GM20431 (cell line): ENCODE measurements around the gene EBI3.
"Not testable (repeated sequence)": the region's sequence is repeated elsewhere in the genome, so short reads cannot be mapped to it uniquely, and the experiment has no call there.

Experiments
- in situ Hi-C: fragments of 300-500 bp; cut with MseI, MboI; formaldehyde crosslinking; loops from one replicate; pipeline ENCODE4 v1.15.0; 2020; ENCODE audit warnings: low sequenced_read_pairs; ENCODE audit not compliant: unreplicated experiment

Gene EBI3

DNA sequence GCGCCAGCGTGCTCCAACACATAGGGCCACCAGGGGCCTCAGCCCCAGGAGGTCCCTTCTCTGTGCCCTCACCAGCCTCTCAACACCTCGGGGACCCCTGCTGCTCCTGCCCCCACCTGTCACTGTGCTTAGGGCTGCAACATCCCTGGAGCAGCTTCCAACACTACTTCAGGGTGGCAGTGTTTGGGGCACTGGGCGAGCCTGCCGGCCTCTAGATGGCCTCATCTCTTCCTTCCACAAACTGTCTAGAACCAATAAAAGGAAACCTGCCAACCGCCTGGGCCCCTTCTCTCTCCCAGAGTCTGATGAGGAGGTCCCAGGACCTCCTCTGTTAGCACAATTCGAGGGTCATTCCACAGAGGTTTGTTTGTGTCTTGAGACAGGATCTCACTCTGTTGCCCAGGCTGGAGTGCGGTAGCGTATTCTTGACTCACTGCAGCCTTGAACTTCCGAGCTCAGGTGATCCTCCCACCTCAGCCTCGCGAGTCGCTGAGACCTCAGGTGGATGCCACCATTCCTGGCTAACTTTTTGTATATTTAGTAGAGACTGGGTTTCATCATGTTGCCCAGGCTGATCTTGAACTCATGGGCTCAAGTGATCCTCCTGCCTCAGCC lies 39.6 kb downstream of the EBI3 start:
- in situ Hi-C loops = no loop called here

DNA sequence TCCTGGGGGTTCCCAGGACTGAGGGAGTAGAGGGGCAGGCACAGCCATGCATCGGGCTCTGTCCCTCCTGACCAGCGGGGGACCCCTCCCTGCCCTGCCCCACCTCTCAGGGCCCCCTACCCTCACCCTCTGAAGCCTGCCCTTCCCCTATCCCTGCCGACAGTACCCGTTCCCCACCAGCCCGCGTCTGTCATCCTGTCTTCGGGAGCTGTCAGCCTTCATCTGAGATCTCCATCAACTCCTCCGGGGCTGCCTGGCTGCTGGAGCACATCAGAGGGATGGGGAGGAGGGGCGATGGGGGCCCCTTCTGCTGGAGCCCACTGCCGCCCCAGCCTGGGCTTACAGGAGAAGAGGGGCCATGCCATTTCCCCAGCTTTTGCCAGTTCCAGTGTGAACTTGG lies 43.6 kb downstream of the EBI3 start:
- in situ Hi-C loops = no loop called here

DNA sequence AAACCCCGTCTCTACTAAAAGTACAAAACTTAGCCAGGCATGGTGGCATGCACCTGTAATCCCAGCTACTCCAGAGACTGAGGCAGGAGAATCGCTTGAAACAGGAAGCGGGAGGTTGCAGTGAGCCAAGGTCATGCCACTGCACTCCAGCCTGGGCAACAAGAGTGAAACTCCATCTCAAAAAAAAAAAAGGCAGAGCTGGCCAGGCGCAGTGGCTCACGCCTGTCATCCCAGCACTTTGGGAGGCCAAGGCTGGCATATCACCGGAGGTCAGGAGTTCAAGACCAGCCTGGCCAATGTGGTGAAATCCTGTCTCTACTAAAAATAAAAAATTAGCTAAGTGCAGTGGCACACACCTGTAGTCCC lies 45.0 kb downstream of the EBI3 start:
- in situ Hi-C loops = not testable (repeated sequence)

DNA sequence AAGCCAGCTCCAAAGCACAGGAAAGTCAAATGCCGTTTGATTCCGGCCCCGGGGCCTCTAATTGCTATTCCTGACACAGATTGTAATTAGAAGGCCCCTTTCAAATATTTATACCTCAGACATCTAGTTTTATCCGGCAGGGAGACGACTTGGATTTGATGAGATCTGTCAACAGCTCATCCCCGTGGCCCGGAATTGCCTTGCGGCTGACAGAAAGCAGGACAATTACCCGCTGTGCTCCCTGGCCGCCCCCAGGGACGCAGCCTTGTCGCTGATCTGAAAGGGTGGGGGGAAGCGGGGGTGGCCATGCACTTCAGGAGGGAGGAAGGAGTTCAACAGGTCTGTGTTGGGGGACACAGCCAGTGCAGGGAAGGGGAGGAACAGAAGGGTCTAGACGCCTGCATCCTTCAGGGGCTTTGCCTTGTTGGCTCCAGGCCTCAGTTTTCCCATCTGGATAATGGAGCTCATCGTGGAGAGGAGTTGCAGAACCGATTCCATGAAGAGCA lies 47.9 kb downstream of the EBI3 start:
- in situ Hi-C loops = no loop called here

DNA sequence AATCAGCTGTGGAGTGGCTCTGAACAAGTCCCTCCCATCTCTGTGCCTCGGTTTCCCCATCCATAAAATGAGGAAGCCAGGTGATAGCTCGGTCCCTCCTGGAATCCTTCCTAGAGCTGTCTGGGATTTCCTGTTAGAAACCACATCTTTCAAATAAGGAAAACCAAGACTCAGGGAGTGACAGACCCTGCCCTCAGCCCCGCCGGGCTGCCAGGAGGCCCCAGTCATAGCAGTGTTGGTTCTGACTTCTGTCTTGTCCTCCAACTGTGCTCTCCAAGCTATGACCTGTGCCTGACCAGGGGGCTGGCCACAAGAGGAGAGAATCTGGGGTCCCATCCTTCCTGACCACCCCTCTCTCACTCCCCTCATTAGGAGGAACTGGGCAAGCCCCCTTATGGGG lies 48.7 kb downstream of the EBI3 start:
- in situ Hi-C loops = no loop called here

DNA sequence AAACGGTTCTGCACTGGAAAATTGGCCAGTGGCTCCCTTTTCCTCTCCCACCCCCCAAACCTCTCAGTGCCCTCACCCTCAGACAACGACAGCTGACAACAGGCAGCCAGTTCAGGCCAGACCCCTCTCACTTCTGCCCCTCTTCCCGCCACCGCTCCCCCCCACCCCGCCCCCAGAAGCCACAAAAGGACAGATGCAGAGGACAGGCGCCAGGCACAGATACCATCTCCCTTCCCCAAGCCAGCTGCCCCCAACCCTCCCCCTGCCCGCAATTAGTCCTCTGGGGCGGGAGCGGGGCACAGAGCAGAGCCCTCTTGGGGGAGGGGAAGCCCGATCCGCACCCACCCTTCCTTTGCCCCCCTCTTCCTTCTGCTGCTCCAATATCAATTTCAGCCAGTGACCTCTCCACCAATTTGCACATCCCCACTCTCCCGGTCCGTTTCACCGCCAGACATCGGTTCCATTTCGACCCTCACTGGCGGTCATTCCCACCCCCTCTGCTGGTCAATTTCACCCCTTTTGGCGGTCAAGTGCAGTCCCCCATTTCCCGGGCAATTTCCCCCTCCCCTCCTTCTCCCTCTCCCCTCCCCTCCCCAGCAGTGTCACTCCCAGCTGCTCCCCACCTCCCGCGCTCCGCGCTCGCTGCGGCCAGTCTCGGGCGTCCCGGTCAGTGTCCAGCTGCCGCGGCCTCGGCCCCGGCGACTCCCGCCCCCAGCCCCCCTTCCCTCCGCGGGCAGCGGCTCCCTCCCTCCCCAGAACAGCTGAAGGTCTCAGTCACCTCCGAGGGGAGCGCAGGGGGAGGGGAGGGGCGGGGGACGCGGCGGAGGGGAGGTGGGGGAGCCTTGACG lies 49.3 kb downstream of the EBI3 start, which contains the start of gene SHD:
TSS of gene SHD (plus strand) at position 848 of the 848 bp plus-strand sequence. CDS start 798 bp downstream, outside the sequence.
- in situ Hi-C loops = no loop called here

DNA sequence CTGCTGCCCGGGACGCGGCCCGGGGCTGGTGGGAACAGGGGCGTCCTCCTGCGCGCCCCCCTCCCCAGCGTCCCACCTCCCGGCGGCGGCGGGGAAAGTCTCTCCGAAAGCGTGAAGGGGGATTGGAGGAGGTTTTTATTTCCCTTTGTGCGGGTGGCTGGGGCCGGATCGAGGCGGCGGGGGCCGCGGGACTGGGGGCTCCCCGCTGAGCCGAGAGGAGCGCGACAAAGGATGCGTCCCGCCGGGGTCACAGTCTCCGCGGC lies 49.9 kb downstream of the EBI3 start:
- in situ Hi-C loops = no loop called here

DNA sequence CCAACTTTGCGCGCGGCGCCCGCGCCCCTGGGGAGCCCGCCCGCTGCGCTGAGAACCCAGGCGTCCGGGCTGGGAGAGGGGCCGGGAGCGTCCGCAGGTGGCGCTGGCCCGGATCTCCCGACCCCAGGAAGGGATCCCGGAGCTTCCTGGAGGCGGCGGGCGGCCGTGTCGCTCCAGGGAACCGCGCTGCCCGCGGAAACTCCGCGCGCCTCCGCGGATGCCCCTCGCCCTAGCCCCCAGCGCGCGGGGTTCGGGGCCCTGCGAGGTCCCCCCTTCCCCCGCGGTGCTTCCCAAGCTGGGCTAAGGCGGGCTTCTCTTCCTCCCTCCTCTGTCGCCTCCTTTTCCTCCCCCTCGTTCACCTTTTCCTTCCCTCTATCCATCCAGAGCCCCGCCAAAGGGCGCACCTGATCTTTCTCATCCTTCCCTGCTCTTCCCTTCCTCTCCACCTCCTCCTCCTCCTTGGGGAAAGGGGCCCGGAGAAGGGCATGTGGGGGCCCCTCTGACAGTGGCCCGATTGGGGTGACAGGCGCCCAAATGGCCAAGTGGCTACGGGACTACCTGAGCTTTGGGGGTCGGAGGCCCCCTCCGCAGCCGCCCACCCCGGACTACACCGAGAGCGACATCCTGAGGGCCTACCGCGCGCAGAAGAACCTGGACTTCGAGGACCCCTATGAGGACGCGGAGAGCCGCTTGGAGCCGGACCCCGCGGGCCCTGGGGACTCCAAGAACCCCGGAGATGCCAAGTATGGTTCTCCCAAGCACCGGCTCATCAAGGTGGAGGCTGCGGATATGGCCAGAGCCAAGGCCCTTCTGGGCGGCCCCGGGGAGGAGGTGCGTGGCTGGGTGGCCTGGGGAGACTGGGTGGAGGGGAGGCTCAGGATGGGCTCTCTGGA lies 50.5 kb downstream of the EBI3 start:
- in situ Hi-C loops = no loop called here

DNA sequence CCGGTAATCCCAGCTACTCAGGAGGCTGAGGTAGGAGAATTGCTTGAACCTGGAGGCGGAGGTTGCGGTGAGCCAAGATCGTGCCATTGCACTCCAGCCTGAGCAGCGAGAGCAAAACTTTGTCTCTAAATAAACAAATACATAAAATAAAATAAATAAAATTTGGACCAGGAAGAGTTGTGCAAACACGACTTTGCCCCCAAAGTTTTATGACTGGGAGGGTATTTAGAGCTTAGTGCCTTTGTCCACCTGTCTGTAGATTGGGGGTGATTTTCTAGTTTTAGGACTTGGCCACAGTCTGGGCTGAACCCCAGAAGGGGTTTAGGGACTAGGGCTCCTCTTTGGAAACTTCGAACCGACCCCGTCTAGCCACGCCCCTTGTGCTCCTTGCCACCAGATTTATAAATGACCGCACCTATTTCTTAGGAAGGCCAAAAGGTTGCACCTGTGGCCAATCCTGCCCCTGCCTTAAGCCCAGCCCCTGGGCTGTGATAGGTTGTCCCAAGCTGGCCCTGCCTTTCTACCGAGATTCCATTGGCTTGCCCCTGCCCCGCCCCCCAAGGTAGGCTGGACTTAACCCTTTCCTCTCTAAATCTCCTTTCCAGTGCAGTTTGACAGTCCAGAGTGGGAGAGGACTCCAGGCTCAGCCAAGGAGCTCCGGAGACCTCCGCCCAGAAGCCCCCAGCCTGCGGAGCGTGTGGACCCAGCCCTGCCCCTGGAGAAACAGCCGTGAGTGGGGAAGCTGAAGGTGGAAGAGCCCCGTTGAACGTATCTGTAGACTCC lies 55.0 kb downstream of the EBI3 start:
- in situ Hi-C loops = no loop called here

DNA sequence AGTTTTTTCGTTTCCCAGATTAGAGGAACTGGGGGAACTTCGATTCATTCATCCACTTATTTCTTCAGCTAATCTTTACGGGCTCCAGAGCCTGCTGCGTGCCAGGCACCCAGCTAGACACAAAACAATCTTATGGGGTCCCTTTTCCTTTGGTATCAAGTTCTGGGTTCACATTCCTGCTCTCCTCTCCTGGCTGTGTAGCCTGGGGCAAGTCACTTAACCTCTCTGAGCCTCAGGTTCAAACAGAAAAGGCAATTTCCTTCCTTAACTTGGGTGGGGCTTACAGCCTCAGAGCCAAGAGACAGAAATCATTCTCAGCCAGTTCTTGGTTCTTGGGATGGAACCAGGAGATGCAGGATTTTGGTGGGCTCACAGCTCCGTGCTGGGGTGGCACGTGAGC lies 55.7 kb downstream of the EBI3 start:
- in situ Hi-C loops = no loop called here

DNA sequence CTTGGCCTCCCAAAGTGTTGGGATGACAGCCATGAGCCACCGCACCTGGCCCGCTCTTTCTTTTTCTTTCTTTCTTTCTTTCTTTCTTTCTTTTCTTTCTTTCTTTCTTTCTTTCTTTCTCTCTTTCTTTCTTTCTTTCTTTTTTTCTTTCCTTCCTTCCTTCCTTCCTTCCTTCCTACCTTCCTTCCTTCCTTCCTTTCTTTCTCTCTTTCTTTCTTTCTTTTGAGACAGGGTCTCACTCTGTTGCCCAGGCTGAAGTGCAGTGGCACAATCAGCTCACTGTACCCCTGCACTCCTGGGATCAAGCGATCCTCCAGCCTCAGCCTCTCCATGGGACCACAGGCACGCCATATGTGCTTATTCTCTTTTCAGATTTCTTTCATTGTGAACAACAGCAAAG lies 56.8 kb downstream of the EBI3 start:
- in situ Hi-C loops = not testable (repeated sequence)
